K562 (cell line): ENCODE results near the gene KLHL22. TPM values are rescaled to one million over a fixed set of nuclear protein-coding genes. Genes with fewer than 3 reads are reported as not detected.

Experiments
- CBX1 ChIP-seq: sonication (generic); IDR thresholded peaks from 2 replicates; pipeline ENCODE4 v1.6.1; 2016; ENCODE audit warnings: antibody characterized with exemption, low read depth, mild to moderate bottlenecking
- CBX5 ChIP-seq: IDR thresholded peaks from 2 replicates; pipeline ENCODE4 v1.6.1; 2014; ENCODE audit warnings: low read depth, borderline replicate concordance
- CCAR2 ChIP-seq: fragments of 200-400 bp; formaldehyde crosslinking; IDR thresholded peaks from 2 replicates; pipeline ENCODE4 v1.6.1; 2017; ENCODE audit warnings: mild to moderate bottlenecking, low read depth, low read length
- CREM ChIP-seq: IDR thresholded peaks from 2 replicates; pipeline ENCODE4 v1.6.1; 2014; ENCODE audit warnings: antibody characterized with exemption, low read depth
- CSDE1 ChIP-seq, 2 experiments: fragments of 450-650 bp; IDR thresholded peaks; 2 replicates each; pipeline ENCODE4 v1.6.1; 2016; ENCODE audit warnings: mild to moderate bottlenecking in 1 of 2
- ELF1 ChIP-seq: fragments of 200-800 bp; sonication (Bioruptor generic); IDR thresholded peaks from 2 replicates; pipeline ENCODE4 v1.6.1; 2016; ENCODE audit warnings: missing genetic modification characterization, missing compliant biosample characterization
- FOXP4 ChIP-seq: sonication (generic); formaldehyde crosslinking; IDR thresholded peaks from 2 replicates; pipeline ENCODE4 v1.8.0; 2022; ENCODE audit warnings: mild to moderate bottlenecking, missing genetic modification reagents, borderline replicate concordance
- HDAC3 ChIP-seq: fragments of 450-650 bp; IDR thresholded peaks from 2 replicates; pipeline ENCODE4 v1.6.1; 2018; ENCODE audit warnings: borderline replicate concordance, mild to moderate bottlenecking, moderate library complexity; ENCODE audit not compliant: partially characterized antibody
- KLF13 ChIP-seq: fragments of 450-650 bp; IDR thresholded peaks from 2 replicates; pipeline ENCODE4 v1.6.1; 2016; ENCODE audit warnings: missing genetic modification characterization, low read depth, mild to moderate bottlenecking, missing compliant biosample characterization, moderate library complexity, borderline replicate concordance
- MLX ChIP-seq, 2 experiments: fragments of 450-650 bp in 1 of 2; sonication (generic) in 1 of 2; formaldehyde crosslinking; conservative IDR thresholded peaks; 2 replicates each; pipeline versions ENCODE4 v1.4.0 to v1.8.1; 2020 to 2022; ENCODE audit warnings: mild to moderate bottlenecking in 1 of 2, missing genetic modification reagents in 1 of 2
- PHF21A ChIP-seq: fragments of 450-650 bp; IDR thresholded peaks from 2 replicates; pipeline ENCODE4 v1.6.1; 2017; ENCODE audit warnings: low read depth, borderline replicate concordance
- PHTF2 ChIP-seq: fragments of 250-450 bp; sonication (Bioruptor Pico); IDR thresholded peaks from 2 replicates; pipeline ENCODE4 v1.5.0; 2021; ENCODE audit warnings: mild to moderate bottlenecking
- SOX6 ChIP-seq: fragments of 450-650 bp; IDR thresholded peaks from 2 replicates; pipeline ENCODE4 v1.6.1; 2014; ENCODE audit warnings: mild to moderate bottlenecking
- SREBF1 ChIP-seq: fragments of 150-350 bp; IDR thresholded peaks from 2 replicates; pipeline ENCODE4 v1.6.1; 2014; ENCODE audit warnings: antibody characterized with exemption, low read depth, low read length, borderline replicate concordance
- USF1 ChIP-seq: sonication (generic); formaldehyde crosslinking; IDR thresholded peaks from 2 replicates; pipeline ENCODE4 v1.9.0; 2022; ENCODE audit warnings: mild to moderate bottlenecking, missing genetic modification reagents
- ZBTB11 ChIP-seq, 3 experiments: fragments of 200-800 bp in 1 of 3; fragments of 250-450 bp in 1 of 3; fragments of 450-650 bp in 1 of 3; sonication (Bioruptor Pico) in 1 of 3; sonication (Bioruptor generic) in 1 of 3; formaldehyde crosslinking in 1 of 3; IDR thresholded peaks; 2 replicates each; pipeline versions ENCODE4 v1.6.1 to v1.8.0; 2016 to 2022; ENCODE audit warnings: mild to moderate bottlenecking in 2 of 3, missing genetic modification characterization in 2 of 3, missing compliant biosample characterization in 1 of 3, moderate library complexity in 1 of 3
- ZBTB12 ChIP-seq: fragments of 250-450 bp; sonication (Bioruptor Pico); IDR thresholded peaks from 2 replicates; pipeline ENCODE4 v1.4.0; 2020
- ZC3H11A ChIP-seq: IDR thresholded peaks from 2 replicates; pipeline ENCODE4 v1.6.1; 2012; ENCODE audit warnings: low read depth, low read length, improper control_type of control experiment
- ZNF41 ChIP-seq: fragments of 250-450 bp; sonication (Bioruptor Pico); conservative IDR thresholded peaks from 2 replicates; pipeline ENCODE4 v1.4.0; 2020; ENCODE audit warnings: mild to moderate bottlenecking
- ZNF707 ChIP-seq: fragments of 250-450 bp; sonication (Bioruptor Pico); conservative IDR thresholded peaks from 2 replicates; pipeline ENCODE4 v1.8.0; 2022; ENCODE audit warnings: inconsistent platforms, mild to moderate bottlenecking, moderate library complexity
- polyA plus RNA-seq, 8 experiments: library from polyadenylated mRNA; depleted of rRNA in 4 of 8; stranded (reverse) in 5 of 8; unstranded in 3 of 8; fragments of >200 nt; fragmentation: Nextera tagmentation in 2 of 8; fragmentation: Illumina TruSeq in 1 of 8; extraction: Ambion mirVana in 2 of 8; extraction: Trizol in 1 of 8; gene quantifications; 2 replicates each; pipeline versions ENCODE4 v1.2.1 to v1.2.3, GENCODE V29; 2011 to 2014; ENCODE audit warnings: inconsistent platforms in 1 of 8, missing spikeins in 1 of 8
- total RNA-seq, 7 experiments: library from RNA; depleted of rRNA in 6 of 7; stranded (reverse); fragments of >200 nt in 6 of 7; fragmentation: Illumina TruSeq in 2 of 7; extraction: Trizol in 2 of 7; gene quantifications; 2 replicates each; pipeline versions ENCODE4 v1.2.1 to v1.2.3, GENCODE V29; 2011 to 2021; ENCODE audit warnings: low replicate concordance in 1 of 7

Gene KLHL22
- total and polyA plus RNA-seq, 9 of the 15 experiments (the other 6 are each of a cell fraction or from before 2014, with no cell fraction given) = 1.3 to 25.6 (median 15.2) TPM

GRCh38 chr22:20414450-20414849 is 81.1 kb downstream of the KLHL22 start (continued):
- TF ChIP-seq MLX (CRISPR knock-in tag; conservative IDR thresholded peaks at IDR 0.05) (peak in 1 of 2 experiments; percentile 74; a peak in 2 of 4 replicates), PHF21A (no peak), KLF13 (tag) (no peak), ELF1 (tag) (no peak), ZBTB12 (no peak), ZBTB11 (CRISPR knock-in tag; IDR thresholded peaks at IDR 0.05) (peak in 1 of 3 experiments; percentile 45; a peak in 1 of 6 replicates), CREM (no peak), SREBF1 (no peak), HDAC3 (no peak), FOXP4 (CRISPR knock-in tag) (no peak), SOX6 (no peak), CCAR2 (no peak), CBX1 (no peak), CSDE1 (IDR thresholded peaks at IDR 0.05) (no peak), ZC3H11A (no peak), PHTF2 (0 out of 2 replicates have a peak, but pooled peaks have one; percentile 45), ZNF707 (CRISPR knock-in tag) (0 out of 2 replicates have a peak, but pooled peaks have one; percentile 45), USF1 (CRISPR knock-in tag) (no peak), CBX5 (no peak), ZNF41 (CRISPR knock-in tag) (0 out of 2 replicates have a peak, but pooled peaks have one; percentile 40)
